ENCODE data around the gene SEPTIN11.

The SEPTIN11 gene

GRCh38 chr4:76993787-76994641, 44.5 kb downstream of the SEPTIN11 start:
- Histone ChIP-seq H3K36me3 (replicated peaks) (peaks cover 28% of the 10 kb centered on the region), H3K9me3 (no peaks in the 10 kb centered on the region), H3K4me3 (no peak overlapping the region), H3K27me3 (ENCODE audit: low read depth) (no peaks in the 10 kb centered on the region), H3K4me1 (no peaks in the 10 kb centered on the region; the same call in 1 of the 2 replicates)
- no peak for DNase-seq (ENCODE audit: low spot score in 2 of 2)
- in situ Hi-C loops (cut with MboI; ENCODE audit: low sequenced_read_pairs) = no loop called here

- H3K4me3 ChIP-seq = no peak overlapping the region
- H3K27me3 ChIP-seq (ENCODE audit: low read depth) = no peaks in the 10 kb centered on the region
- H3K4me1 ChIP-seq = no peaks in the 10 kb centered on the region; the same call in 1 of the 2 replicates
- peaks cover 32% of the 10 kb centered on the region for H3K36me3 ChIP-seq (replicated peaks)
- no peak for DNase-seq (ENCODE audit: low spot score in 2 of 2)
- no peaks in the 10 kb centered on the region for H3K9me3 ChIP-seq
- in situ Hi-C loops (cut with MboI; ENCODE audit: low sequenced_read_pairs) = no loop called here
Measured at GRCh38 chr4:76995776-76996175, 46.2 kb downstream of the SEPTIN11 start.

GRCh38 chr4:76996445-76996844, 46.9 kb downstream of the SEPTIN11 start:
- H3K4me1 ChIP-seq = peaks cover 4% of the 10 kb centered on the region
- in situ Hi-C loops (cut with MboI; ENCODE audit: low sequenced_read_pairs) = no loop called here
- no peak overlapping the region for H3K4me3 ChIP-seq
- peaks cover 34% of the 10 kb centered on the region for H3K36me3 ChIP-seq (replicated peaks)
- DNase-seq (ENCODE audit: low spot score in 2 of 2) = no peak
- H3K27me3 ChIP-seq (ENCODE audit: low read depth) = no peaks in the 10 kb centered on the region
- no peaks in the 10 kb centered on the region for H3K9me3 ChIP-seq

- Histone ChIP-seq H3K4me1 (peaks cover 9% of the 10 kb centered on the region), H3K27me3 (ENCODE audit: low read depth) (no peaks in the 10 kb centered on the region), H3K4me3 (no peak overlapping the region), H3K36me3 (replicated peaks) (peaks cover 34% of the 10 kb centered on the region), H3K9me3 (no peaks in the 10 kb centered on the region)
- no peak for DNase-seq (ENCODE audit: low spot score in 2 of 2)
- in situ Hi-C loops (cut with MboI; ENCODE audit: low sequenced_read_pairs) = no loop called here
Measured at GRCh38 chr4:76997077-76997476, 47.5 kb downstream of the SEPTIN11 start.

- H3K9me3 ChIP-seq = no peaks in the 10 kb centered on the region
- H3K36me3 ChIP-seq (replicated peaks) = peaks cover 34% of the 10 kb centered on the region
- no peak overlapping the region for H3K4me3 ChIP-seq
- DNase-seq (ENCODE audit: low spot score in 2 of 2) = no peak
- peaks cover 13% of the 10 kb centered on the region for H3K4me1 ChIP-seq
- no peaks in the 10 kb centered on the region for H3K27me3 ChIP-seq (ENCODE audit: low read depth)
- in situ Hi-C loops (cut with MboI; ENCODE audit: low sequenced_read_pairs) = no loop called here
Measured at GRCh38 chr4:76997532-76997931, 48.0 kb downstream of the SEPTIN11 start.

- Histone ChIP-seq H3K36me3 (replicated peaks) (peaks cover 38% of the 10 kb centered on the region), H3K27me3 (ENCODE audit: low read depth) (no peaks in the 10 kb centered on the region), H3K4me1 (peaks cover 13% of the 10 kb centered on the region), H3K9me3 (no peaks in the 10 kb centered on the region), H3K4me3 (no peak overlapping the region)
- no peak for DNase-seq (ENCODE audit: low spot score in 2 of 2)
- in situ Hi-C loops (cut with MboI; ENCODE audit: low sequenced_read_pairs) = no loop called here
Measured at GRCh38 chr4:76998251-76998901, 48.8 kb downstream of the SEPTIN11 start.

Data from HAP-1 (cell line).